ENCODE measurements around the gene IL1RL2. TPM values are rescaled to one million over a fixed set of nuclear protein-coding genes. Genes with fewer than 3 reads are reported as not detected.

IL1RL2 gene
- total RNA-seq (under 1 TPM; 0.40 to 0.74 (median 0.56) TPM), polyA plus RNA-seq (under 1 TPM; 0.27 to 0.74 (median 0.30) TPM)
- long read RNA-seq, donor 1, partial matches to known transcripts: 0 of 2 reads
- long read RNA-seq, donor 1, other reads (novel, unspliced or antisense): 2 of 2 reads
- long read RNA-seq, donor 2, partial matches to known transcripts: 0 of 1 reads
- long read RNA-seq, donor 2, other reads (novel, unspliced or antisense): 1 of 1 reads

- peak within 1 kb of the TSS; percentile 75 for H3K4me3 ChIP-seq
- TF ChIP-seq CTCF (IDR thresholded peaks at IDR 0.05): no peak
- ATAC-seq: peak; percentile 27 to 66 (median 48)
- DNase-seq: peak; percentile 22 to 58
- H3K9me3 ChIP-seq: no peaks in the 10 kb centered on the region
- peak within 1 kb of the TSS; percentile 55 for H3K27ac ChIP-seq
- peaks cover 4% of the 10 kb centered on the region for H3K4me1 ChIP-seq
- 33 to 45% (median 36%) methylated on average over 36 of the region's 36 CpGs for WGBS, 3 donors
- no peaks in the 10 kb centered on the region for H3K27me3 ChIP-seq (ENCODE audit: insufficient read depth in 3 of 3, low read length in 2 of 3)
- H3K36me3 ChIP-seq (ENCODE audit: insufficient read depth in 1 of 2, low read depth in 1 of 2): no peaks in the 10 kb centered on the region
- intact Hi-C loops (cut with DNase I): loop anchor here (5.0 to 10.0 kb wide), 4 partner anchors 50 to 170 kb away; partner anchors contain the start of gene IL18R1 (in 2 of the 2)
These were observed at the start of gene IL1RL2 for GRCh38 chr2:102186791-102187495. Gene IL1RL2, plus strand, starts transcription at chr2:102187023. Its CDS starts 845 bp downstream, at chr2:102187868.

GRCh38 chr2:102137138-102137537 is 49.7 kb upstream of the IL1RL2 start:
- no peaks in the 10 kb centered on the region for H3K9me3 ChIP-seq
- no peak for TF ChIP-seq CTCF (IDR thresholded peaks at IDR 0.05)
- no peak for DNase-seq
- intact Hi-C loops (cut with DNase I): no loop called here
- WGBS, 3 donors: 90 to 96% (median 91%) methylated on average over 2 of the region's 2 CpGs
- H3K4me1 ChIP-seq: peaks cover 7% of the 10 kb centered on the region
- H3K27me3 ChIP-seq (ENCODE audit: insufficient read depth in 3 of 3, low read length in 2 of 3): no peaks in the 10 kb centered on the region
- H3K27ac ChIP-seq: no peak overlapping the region
- no peak overlapping the region for H3K4me3 ChIP-seq
- H3K36me3 ChIP-seq (ENCODE audit: insufficient read depth in 1 of 2, low read depth in 1 of 2): no peaks in the 10 kb centered on the region
- ATAC-seq: no peak

- no peak overlapping the region for H3K27ac ChIP-seq
- intact Hi-C loops (cut with DNase I): no loop called here
- peaks cover 12% of the 10 kb centered on the region for H3K4me1 ChIP-seq
- no peak for ATAC-seq
- H3K9me3 ChIP-seq: no peaks in the 10 kb centered on the region
- no peak for TF ChIP-seq CTCF (IDR thresholded peaks at IDR 0.05)
- no peak overlapping the region for H3K4me3 ChIP-seq
- H3K36me3 ChIP-seq (ENCODE audit: insufficient read depth in 1 of 2, low read depth in 1 of 2): no peaks in the 10 kb centered on the region
- no peak for DNase-seq
- H3K27me3 ChIP-seq (ENCODE audit: insufficient read depth in 3 of 3, low read length in 2 of 3): no peaks in the 10 kb centered on the region
- 81 to 89% (median 83%) methylated on average over 4 of the region's 4 CpGs for WGBS, 3 donors
These were observed 48.5 kb upstream of the IL1RL2 start for GRCh38 chr2:102138331-102138730.

- DNase-seq: no peak
- H3K27ac ChIP-seq: no peak overlapping the region
- intact Hi-C loops (cut with DNase I): loop anchor here in 1 of 2 donors (5.0 kb wide), 1 partner anchor 38 kb away; no protein-coding TSS in a partner anchor
- H3K4me3 ChIP-seq: no peak overlapping the region
- no peaks in the 10 kb centered on the region for H3K36me3 ChIP-seq (ENCODE audit: insufficient read depth in 1 of 2, low read depth in 1 of 2)
- no peaks in the 10 kb centered on the region for H3K27me3 ChIP-seq (ENCODE audit: insufficient read depth in 3 of 3, low read length in 2 of 3)
- TF ChIP-seq CTCF (IDR thresholded peaks at IDR 0.05): no peak
- peaks cover 14% of the 10 kb centered on the region for H3K4me1 ChIP-seq
- WGBS, 3 donors: 64 to 67% (median 66%) methylated on average over 1 of the region's 1 CpG
- no peak for ATAC-seq
- no peaks in the 10 kb centered on the region for H3K9me3 ChIP-seq
These were observed 47.0 kb upstream of the IL1RL2 start for GRCh38 chr2:102139851-102140250.
